ENCODE results near the gene DYNC1H1. TPM values are rescaled to one million over a fixed set of nuclear protein-coding genes. Genes with fewer than 3 reads are reported as not detected.
"Not testable (repeated sequence)": the region's sequence is repeated elsewhere in the genome, so short reads cannot be mapped to it uniquely, and the experiment has no call there.

The DYNC1H1 gene
- total and polyA plus RNA-seq, 2 donors = 195 to 377 TPM

DNA sequence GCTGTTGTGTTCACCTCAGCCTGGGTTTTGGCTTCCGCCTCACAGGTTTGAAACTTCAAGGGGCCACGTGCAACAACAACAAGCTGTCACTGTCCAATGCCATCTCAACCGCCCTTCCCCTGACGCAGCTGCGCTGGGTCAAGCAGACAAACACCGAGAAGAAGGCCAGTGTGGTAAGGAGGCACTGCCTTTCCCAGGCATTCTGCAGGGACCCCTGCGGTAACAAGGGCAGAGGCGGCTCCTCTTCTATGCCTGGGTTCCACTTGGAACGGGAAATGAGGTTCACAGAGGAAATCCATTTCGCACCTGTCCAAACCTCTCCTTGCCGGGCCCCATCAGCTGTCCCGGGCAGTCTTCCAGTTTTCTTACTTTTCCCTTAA lies 85.6 kb downstream of the DYNC1H1 start:
- DNase-seq (ENCODE audit: extremely low spot score) = no peak
- no peaks in the 10 kb centered on the region for H3K4me1 ChIP-seq (ENCODE audit: insufficient read depth)
- H3K36me3 ChIP-seq (ENCODE audit: insufficient read depth) = peaks cover 5% of the 10 kb centered on the region
- H3K4me3 ChIP-seq (ENCODE audit: low read depth, low read length) = no peak overlapping the region
- H3K27ac ChIP-seq (ENCODE audit: low read depth) = no peak overlapping the region
- 87% methylated on average over 12 of the region's 12 CpGs for WGBS

DNA sequence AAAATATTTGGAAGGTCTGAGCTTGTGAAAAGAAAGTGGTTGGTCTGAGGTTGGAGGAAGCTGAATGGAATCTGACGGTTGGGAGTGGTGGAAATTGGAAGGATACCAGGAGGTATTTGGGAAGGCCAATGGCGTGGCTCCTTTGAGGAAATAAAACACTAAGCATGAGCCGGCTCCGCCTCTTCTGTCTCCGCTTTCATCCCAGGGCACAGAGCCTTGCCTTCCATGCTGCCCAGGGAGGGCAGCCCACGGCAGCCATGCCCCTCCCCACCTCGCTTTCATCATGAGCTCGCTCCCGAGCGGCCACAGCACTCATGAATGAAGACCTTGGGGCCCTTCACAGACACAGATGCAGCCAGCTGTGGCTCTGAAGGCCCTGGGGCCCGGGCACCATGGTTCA lies 86.3 kb downstream of the DYNC1H1 start:
- WGBS = 39% methylated on average over 11 of the region's 11 CpGs
- no peaks in the 10 kb centered on the region for H3K4me1 ChIP-seq (ENCODE audit: insufficient read depth)
- DNase-seq (ENCODE audit: extremely low spot score) = no peak
- H3K27ac ChIP-seq (ENCODE audit: low read depth) = no peak overlapping the region
- no peak overlapping the region for H3K4me3 ChIP-seq (ENCODE audit: low read depth, low read length)
- H3K36me3 ChIP-seq (ENCODE audit: insufficient read depth) = peaks cover 5% of the 10 kb centered on the region

DNA sequence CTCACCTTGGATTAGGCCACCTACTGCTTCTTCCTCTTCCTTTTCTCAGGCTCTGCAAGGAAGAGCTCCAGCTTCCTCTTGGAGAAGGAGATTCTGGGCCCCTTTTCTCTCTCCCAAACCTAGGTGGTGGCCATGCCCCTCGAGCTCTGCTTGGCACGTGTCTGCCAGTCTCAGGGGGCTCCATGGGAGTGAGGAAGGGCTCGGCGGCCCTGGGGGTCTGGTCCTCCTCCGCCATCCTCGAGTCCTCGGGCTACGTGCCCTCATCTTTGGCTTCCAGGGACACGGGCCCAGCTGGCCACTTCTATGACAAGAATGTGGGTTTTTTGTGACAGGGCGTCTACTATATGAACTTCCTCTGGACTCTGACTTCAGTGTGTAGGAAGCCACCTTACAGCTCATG lies 88.1 kb downstream of the DYNC1H1 start:
- WGBS = 94% methylated on average over 10 of the region's 10 CpGs
- H3K4me3 ChIP-seq (ENCODE audit: low read depth, low read length) = no peak overlapping the region
- no peak overlapping the region for H3K27ac ChIP-seq (ENCODE audit: low read depth)
- H3K4me1 ChIP-seq (ENCODE audit: insufficient read depth) = no peaks in the 10 kb centered on the region
- peaks cover 5% of the 10 kb centered on the region for H3K36me3 ChIP-seq (ENCODE audit: insufficient read depth)
- no peak for DNase-seq (ENCODE audit: extremely low spot score)

DNA sequence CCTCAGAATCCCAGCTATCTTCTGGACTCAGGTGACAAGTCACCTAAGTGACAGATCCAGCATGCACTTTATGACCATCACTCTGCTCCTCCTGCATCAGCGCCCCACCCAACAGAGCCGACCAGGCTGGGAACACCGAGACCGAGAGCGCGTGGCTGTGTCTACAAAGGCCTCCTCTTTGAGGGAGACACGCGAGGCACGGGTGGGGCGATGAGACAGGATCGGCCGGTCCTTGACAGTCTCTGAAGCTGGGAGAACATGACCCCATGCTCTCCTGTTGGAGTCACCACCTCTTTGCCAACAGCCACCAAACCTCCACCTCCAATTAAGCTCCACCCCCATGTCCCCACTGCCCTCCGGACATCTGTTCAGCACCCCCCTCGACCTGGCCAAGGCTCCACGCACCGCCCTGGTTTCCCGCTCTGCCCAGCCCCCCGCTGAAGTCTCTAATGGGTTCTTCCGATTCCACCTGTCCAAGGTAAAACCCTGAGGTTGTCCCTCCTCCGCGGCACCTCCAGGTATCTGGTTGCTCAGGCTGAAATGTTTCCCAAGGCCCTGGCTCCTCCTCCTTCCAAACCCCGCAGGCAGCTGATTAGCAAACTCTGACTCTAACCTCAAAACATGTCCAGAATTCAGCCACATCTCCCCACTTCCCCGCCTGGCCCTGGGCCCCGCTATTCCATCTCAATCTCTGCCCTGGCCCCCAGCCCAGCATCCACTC lies 91.0 kb downstream of the DYNC1H1 start:
- 73% methylated on average over 24 of the region's 24 CpGs for whole genome bisulfite sequencing
- Histone ChIP-seq H3K4me1 (ENCODE audit: insufficient read depth) (no peaks in the 10 kb centered on the region), H3K4me3 (ENCODE audit: low read depth, low read length) (no peak overlapping the region), H3K27ac (ENCODE audit: low read depth) (no peak overlapping the region), H3K36me3 (ENCODE audit: insufficient read depth) (no peaks in the 10 kb centered on the region)
- DNase-seq (ENCODE audit: extremely low spot score) = no peak

DNA sequence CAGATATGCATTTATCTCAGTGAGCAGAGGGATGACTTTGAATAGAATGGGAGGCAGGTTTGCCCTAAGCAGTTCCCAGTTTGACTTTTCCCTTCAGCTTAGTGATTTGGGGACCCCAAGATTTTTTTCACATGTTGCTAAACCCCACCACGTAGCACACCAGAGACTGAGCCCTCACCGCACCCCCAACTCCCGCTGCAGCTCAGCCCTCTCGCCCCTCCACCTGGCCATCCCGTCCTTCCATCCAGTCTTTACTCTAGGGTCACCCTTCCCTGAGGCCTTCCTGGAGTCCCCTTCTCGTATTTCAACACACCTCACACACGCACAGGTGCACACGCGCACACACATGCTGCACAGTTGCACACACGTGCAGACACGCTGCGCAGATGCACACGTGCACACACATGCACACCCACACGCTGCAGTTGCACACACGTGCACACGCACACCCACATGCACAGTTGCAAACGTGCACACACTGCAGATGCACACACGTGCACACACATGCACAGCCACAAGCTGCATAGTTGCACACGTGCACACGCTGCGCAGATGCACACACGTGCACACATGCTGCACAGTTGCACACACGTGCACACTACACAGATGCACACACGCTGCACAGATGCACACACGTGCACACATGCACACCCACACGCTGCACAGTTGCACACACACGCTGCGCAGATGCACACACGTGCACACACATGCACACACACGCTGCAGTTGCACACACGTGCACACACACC lies 92.5 kb downstream of the DYNC1H1 start:
- no peak for DNase-seq (ENCODE audit: extremely low spot score)
- Histone ChIP-seq H3K36me3 (ENCODE audit: insufficient read depth) (no peaks in the 10 kb centered on the region), H3K4me3 (ENCODE audit: low read depth, low read length) (no peak overlapping the region), H3K4me1 (ENCODE audit: insufficient read depth) (no peaks in the 10 kb centered on the region), H3K27ac (ENCODE audit: low read depth) (no peak overlapping the region)
- WGBS = 90% methylated on average over 31 of the region's 31 CpGs

DNA sequence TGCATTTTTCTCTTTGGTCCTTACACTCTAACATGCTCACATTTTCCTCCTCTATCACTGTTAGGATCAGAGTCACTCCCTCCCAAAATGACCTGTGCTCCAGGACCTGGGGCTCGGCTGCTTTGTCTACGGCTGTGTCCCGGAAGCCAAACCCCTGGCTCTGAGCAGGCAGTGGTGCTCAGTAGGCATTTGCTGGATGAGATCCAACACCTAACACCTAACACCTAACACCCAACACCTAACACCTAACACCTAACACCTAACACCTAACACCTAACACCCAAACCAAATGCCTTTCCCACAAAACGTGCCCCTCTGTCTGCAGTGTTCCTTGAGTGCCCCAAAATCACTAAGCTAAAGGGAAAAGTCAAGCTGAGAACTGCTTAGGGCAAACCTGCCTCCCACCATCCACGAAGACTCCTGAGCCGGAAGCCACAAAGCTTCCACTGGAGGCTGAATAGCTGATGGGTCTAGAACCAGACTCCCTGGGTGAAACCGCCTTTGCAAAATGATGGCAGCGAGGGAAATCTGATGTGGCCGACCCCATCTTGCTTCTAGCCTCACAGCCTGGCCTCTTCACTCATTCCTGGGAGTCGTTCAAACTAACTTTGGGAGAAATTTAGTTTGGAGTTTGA lies 93.2 kb downstream of the DYNC1H1 start:
- H3K4me1 ChIP-seq (ENCODE audit: insufficient read depth) = no peaks in the 10 kb centered on the region
- no peak overlapping the region for H3K4me3 ChIP-seq (ENCODE audit: low read depth, low read length)
- no peak for DNase-seq (ENCODE audit: extremely low spot score)
- H3K36me3 ChIP-seq (ENCODE audit: insufficient read depth) = no peaks in the 10 kb centered on the region
- WGBS = 49% methylated on average over 10 of the region's 10 CpGs
- H3K27ac ChIP-seq (ENCODE audit: low read depth) = no peak overlapping the region

DNA sequence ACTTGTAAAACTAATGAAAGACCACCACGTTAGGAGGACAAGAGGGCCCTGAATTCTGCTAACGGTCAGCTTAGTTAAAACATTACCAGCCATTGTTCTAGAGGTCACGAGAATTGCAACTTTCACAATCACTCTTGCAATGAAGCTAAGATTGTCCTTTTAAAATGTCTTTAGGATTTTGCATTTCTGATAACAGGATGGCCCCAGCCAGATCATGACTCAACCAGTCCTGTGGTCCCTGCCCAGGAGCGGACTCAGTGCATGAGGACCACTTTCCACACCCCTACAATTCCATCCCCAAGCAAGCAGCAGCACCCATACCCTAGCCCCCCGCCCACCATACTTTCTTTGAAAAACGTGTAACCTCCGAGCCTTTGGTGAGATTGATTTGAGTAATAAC lies 93.8 kb downstream of the DYNC1H1 start:
- H3K27ac ChIP-seq (ENCODE audit: low read depth) = no peak overlapping the region
- H3K4me3 ChIP-seq (ENCODE audit: low read depth, low read length) = no peak overlapping the region
- H3K36me3 ChIP-seq (ENCODE audit: insufficient read depth) = no peaks in the 10 kb centered on the region
- H3K4me1 ChIP-seq (ENCODE audit: insufficient read depth) = no peaks in the 10 kb centered on the region
- WGBS = 63% methylated on average over 7 of the region's 7 CpGs
- no peak for DNase-seq (ENCODE audit: extremely low spot score)

DNA sequence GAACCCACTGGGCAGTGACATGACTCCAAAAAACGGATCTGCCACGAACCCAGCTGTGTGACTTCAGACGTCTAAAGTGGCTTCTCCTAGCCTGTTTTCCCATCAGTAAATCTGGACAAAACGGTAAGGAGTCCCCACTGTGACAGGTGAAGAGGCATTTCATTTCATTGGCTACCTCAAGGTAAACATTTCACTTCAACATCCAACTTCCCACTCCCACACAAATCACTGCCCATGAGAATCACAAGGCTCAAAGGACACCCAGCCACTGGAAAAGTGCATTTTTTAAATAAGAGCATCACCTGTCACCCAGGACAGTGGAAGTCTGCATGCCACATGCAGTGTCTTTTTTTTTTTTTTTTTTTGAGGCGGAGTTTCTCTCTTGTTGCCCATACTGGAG lies 94.6 kb downstream of the DYNC1H1 start:
- Histone ChIP-seq H3K36me3 (ENCODE audit: insufficient read depth) (no peaks in the 10 kb centered on the region), H3K4me1 (ENCODE audit: insufficient read depth) (no peaks in the 10 kb centered on the region), H3K27ac (ENCODE audit: low read depth) (no peak overlapping the region), H3K4me3 (ENCODE audit: low read depth, low read length) (no peak overlapping the region)
- DNase-seq (ENCODE audit: extremely low spot score) = no peak
- 67% methylated on average over 5 of the region's 5 CpGs for WGBS

DNA sequence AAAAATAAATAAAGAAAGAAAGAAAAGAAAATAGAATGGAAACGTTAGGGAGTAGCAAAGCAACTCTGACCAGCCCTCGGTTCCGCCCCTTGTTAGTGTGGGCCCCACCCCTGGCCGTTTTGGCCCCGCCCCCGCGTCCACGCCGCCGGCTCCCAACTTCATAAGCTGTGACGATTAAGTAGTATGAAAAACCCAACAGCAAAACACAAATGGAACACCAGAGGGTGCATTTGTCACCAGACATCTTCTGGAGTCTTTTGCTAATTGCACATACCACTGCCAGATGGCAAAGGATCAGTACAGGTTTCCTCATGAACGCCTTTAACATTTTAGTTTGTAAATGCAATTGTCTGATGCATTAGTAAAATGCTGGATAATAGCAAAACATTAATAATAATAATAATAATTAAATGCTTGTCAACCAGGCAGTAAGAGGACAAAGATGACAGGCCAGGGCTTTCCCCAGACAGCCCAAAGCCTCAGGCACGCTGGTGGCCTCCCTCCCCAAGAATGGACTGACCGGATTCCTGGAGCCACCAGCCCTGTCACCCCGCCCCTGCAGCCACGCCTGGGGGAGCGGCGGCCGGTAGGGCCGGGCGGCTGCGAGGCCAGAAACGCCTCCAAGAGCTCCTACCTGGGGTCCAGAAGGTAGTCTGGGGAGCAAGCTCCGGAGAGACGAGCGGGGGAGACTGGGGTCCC lies 98.9 kb downstream of the DYNC1H1 start:
- H3K4me3 ChIP-seq (ENCODE audit: low read depth, low read length) = no peak overlapping the region
- no peaks in the 10 kb centered on the region for H3K4me1 ChIP-seq (ENCODE audit: insufficient read depth)
- no peak overlapping the region for H3K27ac ChIP-seq (ENCODE audit: low read depth)
- no peaks in the 10 kb centered on the region for H3K36me3 ChIP-seq (ENCODE audit: insufficient read depth)
- WGBS = 22% methylated on average over 26 of the region's 26 CpGs
- peak; percentile 69 for DNase-seq (ENCODE audit: extremely low spot score)

DNA sequence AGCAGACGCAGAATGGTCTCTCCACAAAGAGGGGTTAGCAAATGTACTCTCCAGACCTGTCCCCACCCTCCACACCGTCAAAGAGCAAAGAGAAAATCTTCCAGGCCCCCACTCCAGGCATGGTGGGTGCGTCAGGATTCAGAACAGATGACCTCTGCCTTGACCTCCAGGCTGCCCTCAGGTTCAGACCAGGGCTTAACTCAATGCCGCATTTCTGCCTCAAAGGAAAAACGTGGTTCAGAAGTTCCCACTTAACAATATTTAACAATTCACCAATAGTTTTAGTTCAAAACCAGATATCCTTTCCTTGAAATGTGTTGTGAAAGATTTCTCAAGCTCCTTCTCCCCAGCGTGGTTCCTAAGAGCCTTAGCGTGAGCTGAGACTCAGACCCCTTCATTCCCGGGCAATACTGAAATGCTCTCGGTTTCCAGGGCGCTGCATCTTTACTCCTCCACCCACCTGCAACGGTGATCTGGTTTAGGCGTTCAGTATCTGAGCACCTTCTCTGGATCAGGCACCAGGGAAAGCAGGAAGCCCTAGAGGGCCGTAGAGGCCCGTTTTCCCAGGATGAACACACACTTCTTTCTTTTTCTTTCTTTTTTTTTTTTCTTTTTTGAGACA lies 99.5 kb downstream of the DYNC1H1 start:
- Histone ChIP-seq H3K4me1 (ENCODE audit: insufficient read depth) (no peaks in the 10 kb centered on the region), H3K4me3 (ENCODE audit: low read depth, low read length) (no peak overlapping the region), H3K36me3 (ENCODE audit: insufficient read depth) (no peaks in the 10 kb centered on the region), H3K27ac (ENCODE audit: low read depth) (no peak overlapping the region)
- WGBS = 70% methylated on average over 14 of the region's 14 CpGs
- DNase-seq (ENCODE audit: extremely low spot score) = no peak

DNA sequence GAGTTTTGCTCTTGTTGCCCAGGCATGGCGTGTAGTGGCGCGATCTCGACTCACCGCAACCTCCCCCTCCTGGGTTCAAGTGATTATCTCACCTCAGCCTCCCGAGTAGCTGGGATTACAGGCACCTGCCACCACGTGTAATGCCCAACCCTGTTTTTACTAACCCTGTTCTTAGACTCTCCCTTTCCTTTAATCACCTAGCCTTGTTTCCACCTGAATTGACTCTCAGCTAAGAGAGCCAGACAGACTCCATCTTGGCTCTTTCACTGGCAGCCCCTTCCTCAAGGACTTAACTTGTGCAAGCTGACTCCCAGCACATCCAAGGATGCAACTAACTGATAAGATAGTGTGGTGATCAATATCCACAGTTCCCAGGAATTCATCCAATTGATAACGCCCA lies 100.2 kb downstream of the DYNC1H1 start:
- H3K4me3 ChIP-seq (ENCODE audit: low read depth, low read length); DNase-seq (ENCODE audit: extremely low spot score); H3K27ac ChIP-seq (ENCODE audit: low read depth); H3K4me1 ChIP-seq (ENCODE audit: insufficient read depth); H3K36me3 ChIP-seq (ENCODE audit: insufficient read depth): not testable (repeated sequence)
- 89% methylated on average over 8 of the region's 8 CpGs for WGBS

DNA sequence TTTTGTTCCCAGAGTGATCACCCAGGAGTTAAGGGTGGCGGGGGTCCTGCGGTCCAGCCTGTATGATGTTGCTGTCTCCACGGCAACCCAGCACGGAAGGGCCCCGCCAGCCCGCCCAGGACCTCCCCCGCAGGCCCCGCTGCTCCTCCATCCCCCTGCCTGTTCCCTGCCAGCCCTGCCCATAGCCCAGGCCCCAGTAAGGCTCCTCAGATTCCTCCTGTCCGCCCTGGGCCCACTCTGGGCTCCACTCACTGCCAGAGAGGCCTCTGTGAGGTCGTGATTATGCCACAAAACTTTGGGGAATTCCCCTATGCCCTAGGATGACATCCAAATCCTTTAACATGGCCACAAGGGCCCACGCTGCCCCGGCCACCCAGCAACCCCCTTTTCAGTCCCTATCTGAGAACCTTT lies 101.7 kb downstream of the DYNC1H1 start:
- no peak overlapping the region for H3K4me3 ChIP-seq (ENCODE audit: low read depth, low read length)
- no peak overlapping the region for H3K27ac ChIP-seq (ENCODE audit: low read depth)
- H3K36me3 ChIP-seq (ENCODE audit: insufficient read depth) = no peaks in the 10 kb centered on the region
- no peak for DNase-seq (ENCODE audit: extremely low spot score)
- no peaks in the 10 kb centered on the region for H3K4me1 ChIP-seq (ENCODE audit: insufficient read depth)
- 83% methylated on average over 12 of the region's 12 CpGs for WGBS

DNA sequence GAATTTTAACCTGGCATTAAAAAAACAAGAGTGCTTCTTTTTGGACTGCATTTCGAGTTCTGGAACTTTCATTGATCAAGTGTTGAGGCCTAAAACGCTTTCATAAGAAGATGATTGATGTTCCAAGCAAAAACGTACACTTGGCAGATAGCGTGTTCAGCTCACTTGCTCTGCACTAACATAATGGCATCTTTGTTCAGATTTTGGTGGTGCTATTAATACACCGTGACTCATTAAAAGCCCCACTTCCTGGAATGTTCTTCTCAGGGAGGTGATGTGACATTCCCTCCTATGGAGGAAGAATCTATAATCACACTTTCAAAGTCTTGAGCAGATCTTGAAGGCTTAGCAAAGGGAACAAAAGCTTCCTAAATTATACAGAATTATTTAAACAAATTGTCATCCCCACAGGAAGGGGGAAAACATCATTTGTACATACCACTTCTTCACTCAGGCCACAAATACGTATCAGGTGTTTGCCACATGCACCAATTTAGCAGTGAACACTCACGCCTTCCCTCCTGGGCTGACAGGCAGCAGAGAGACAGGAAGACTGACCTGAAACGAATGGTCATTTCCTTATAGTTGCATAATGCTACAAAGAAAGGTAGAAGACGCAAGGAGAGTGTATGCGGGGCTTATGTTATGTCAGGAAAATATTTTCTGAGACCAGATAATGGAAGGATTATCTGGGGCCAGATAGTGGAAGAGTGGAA lies 107.1 kb downstream of the DYNC1H1 start:
- Histone ChIP-seq H3K4me3 (ENCODE audit: low read depth, low read length) (no peak overlapping the region), H3K4me1 (ENCODE audit: insufficient read depth) (no peaks in the 10 kb centered on the region), H3K36me3 (ENCODE audit: insufficient read depth) (no peaks in the 10 kb centered on the region), H3K27ac (ENCODE audit: low read depth) (no peak overlapping the region)
- 65% methylated on average over 10 of the region's 10 CpGs for WGBS
- no peak for DNase-seq (ENCODE audit: extremely low spot score)
